IMR-90 (cell line): ENCODE measurements around the gene ARHGEF16.

ENCODE experiments used
- CEBPB ChIP-seq: IDR thresholded peaks from 2 replicates; pipeline ENCODE4 v1.6.1; 2012; ENCODE audit warnings: low read depth, low read length, improper control_type of control experiment
- CTCF ChIP-seq: conservative IDR thresholded peaks from 2 replicates; pipeline ENCODE4 v1.5.1; 2012; ENCODE audit warnings: mild to moderate bottlenecking, low read depth, low read length, improper control_type of control experiment
- MAZ ChIP-seq: IDR thresholded peaks from 2 replicates; pipeline ENCODE4 v1.6.1; 2012; ENCODE audit warnings: low read depth, mild to moderate bottlenecking, low read length, improper control_type of control experiment, moderate library complexity, borderline replicate concordance
- NFE2L2 ChIP-seq: fragments of 150-350 bp; IDR thresholded peaks from 2 replicates; pipeline ENCODE4 v1.6.1; 2016; ENCODE audit warnings: low read depth, mild to moderate bottlenecking, low read length
- POLR2A ChIP-seq: IDR thresholded peaks from 2 replicates; pipeline ENCODE4 v1.6.1; 2012; ENCODE audit warnings: mild to moderate bottlenecking, low read depth, low read length
- RAD21 ChIP-seq: IDR thresholded peaks from 2 replicates; pipeline ENCODE4 v1.6.1; 2012; ENCODE audit warnings: low read length, improper control_type of control experiment
- RFX5 ChIP-seq: IDR thresholded peaks from 2 replicates; pipeline ENCODE4 v1.8.0; 2012; ENCODE audit warnings: low read depth, mild to moderate bottlenecking, low read length, moderate library complexity
- USF2 ChIP-seq: fragments of 150-350 bp; IDR thresholded peaks from 2 replicates; pipeline ENCODE4 v1.6.1; 2017; ENCODE audit warnings: mild to moderate bottlenecking, antibody characterized with exemption, low read length, low read depth

GRCh38 chr1:3459051-3459908, 4.8 kb downstream of the ARHGEF16 start:
- TF ChIP-seq POLR2A (no peak), NFE2L2 (no peak), USF2 (no peak), RFX5 (no peak), CEBPB (no peak), CTCF (no peak), RAD21 (no peak), MAZ (no peak)
